Measurements from ENCODE around the gene RAB31.

RAB31 gene

GRCh38 chr18:9738266-9738969 lies 30.3 kb downstream of the RAB31 start:
- no peak for DNase-seq

GRCh38 chr18:9739516-9739915 lies 31.4 kb downstream of the RAB31 start:
- no peak for DNase-seq

- DNase-seq: no peak
Observed at GRCh38 chr18:9740071-9740470, 32.0 kb downstream of the RAB31 start.

- DNase-seq: no peak
Observed at GRCh38 chr18:9741406-9741792, 33.3 kb downstream of the RAB31 start.

GRCh38 chr18:9741793-9742523 lies 33.9 kb downstream of the RAB31 start:
- no peak for DNase-seq

- DNase-seq: no peak
Observed at GRCh38 chr18:9742524-9743131, 34.5 kb downstream of the RAB31 start.

- no peak for DNase-seq
Observed at GRCh38 chr18:9743200-9744016, 35.3 kb downstream of the RAB31 start.

GRCh38 chr18:9746958-9747357 lies 38.9 kb downstream of the RAB31 start:
- DNase-seq: no peak

- DNase-seq: no peak
Observed at GRCh38 chr18:9749611-9750010, 41.5 kb downstream of the RAB31 start.

GRCh38 chr18:9750112-9750511 lies 42.0 kb downstream of the RAB31 start:
- DNase-seq: no peak

GRCh38 chr18:9750606-9751304 lies 42.7 kb downstream of the RAB31 start:
- no peak for DNase-seq

GRCh38 chr18:9751371-9752031 lies 43.4 kb downstream of the RAB31 start:
- no peak for DNase-seq

- DNase-seq: no peak
Observed at GRCh38 chr18:9753846-9754245, 45.7 kb downstream of the RAB31 start.

- no peak for DNase-seq
Observed at GRCh38 chr18:9755110-9755509, 47.0 kb downstream of the RAB31 start.

GRCh38 chr18:9755615-9756014 lies 47.5 kb downstream of the RAB31 start:
- no peak for DNase-seq

GRCh38 chr18:9756271-9756932 lies 48.3 kb downstream of the RAB31 start:
- no peak for DNase-seq

- DNase-seq: no peak
Observed at GRCh38 chr18:9756933-9757470, 48.9 kb downstream of the RAB31 start.

- DNase-seq: no peak
Observed at GRCh38 chr18:9757827-9758621, 49.9 kb downstream of the RAB31 start.

- no peak for DNase-seq
Observed at GRCh38 chr18:9758624-9759075, 50.5 kb downstream of the RAB31 start.

- no peak for DNase-seq
Observed at GRCh38 chr18:9760641-9761040, 52.5 kb downstream of the RAB31 start.
